HL-60/S4 (cell line): ENCODE results near the gene NELFE.
"Not testable (repeated sequence)": the region's sequence is repeated elsewhere in the genome, so short reads cannot be mapped to it uniquely, and the experiment has no call there.

Experiments
- in situ Hi-C: fragments of 300-500 bp; cut with MboI; formaldehyde crosslinking; loops from 2 replicates; pipeline ENCODE4 v1.14.3; 2022; ENCODE audit warnings: low sequenced_read_pairs

The NELFE gene, protein sequence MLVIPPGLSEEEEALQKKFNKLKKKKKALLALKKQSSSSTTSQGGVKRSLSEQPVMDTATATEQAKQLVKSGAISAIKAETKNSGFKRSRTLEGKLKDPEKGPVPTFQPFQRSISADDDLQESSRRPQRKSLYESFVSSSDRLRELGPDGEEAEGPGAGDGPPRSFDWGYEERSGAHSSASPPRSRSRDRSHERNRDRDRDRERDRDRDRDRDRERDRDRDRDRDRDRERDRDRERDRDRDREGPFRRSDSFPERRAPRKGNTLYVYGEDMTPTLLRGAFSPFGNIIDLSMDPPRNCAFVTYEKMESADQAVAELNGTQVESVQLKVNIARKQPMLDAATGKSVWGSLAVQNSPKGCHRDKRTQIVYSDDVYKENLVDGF

DNA sequence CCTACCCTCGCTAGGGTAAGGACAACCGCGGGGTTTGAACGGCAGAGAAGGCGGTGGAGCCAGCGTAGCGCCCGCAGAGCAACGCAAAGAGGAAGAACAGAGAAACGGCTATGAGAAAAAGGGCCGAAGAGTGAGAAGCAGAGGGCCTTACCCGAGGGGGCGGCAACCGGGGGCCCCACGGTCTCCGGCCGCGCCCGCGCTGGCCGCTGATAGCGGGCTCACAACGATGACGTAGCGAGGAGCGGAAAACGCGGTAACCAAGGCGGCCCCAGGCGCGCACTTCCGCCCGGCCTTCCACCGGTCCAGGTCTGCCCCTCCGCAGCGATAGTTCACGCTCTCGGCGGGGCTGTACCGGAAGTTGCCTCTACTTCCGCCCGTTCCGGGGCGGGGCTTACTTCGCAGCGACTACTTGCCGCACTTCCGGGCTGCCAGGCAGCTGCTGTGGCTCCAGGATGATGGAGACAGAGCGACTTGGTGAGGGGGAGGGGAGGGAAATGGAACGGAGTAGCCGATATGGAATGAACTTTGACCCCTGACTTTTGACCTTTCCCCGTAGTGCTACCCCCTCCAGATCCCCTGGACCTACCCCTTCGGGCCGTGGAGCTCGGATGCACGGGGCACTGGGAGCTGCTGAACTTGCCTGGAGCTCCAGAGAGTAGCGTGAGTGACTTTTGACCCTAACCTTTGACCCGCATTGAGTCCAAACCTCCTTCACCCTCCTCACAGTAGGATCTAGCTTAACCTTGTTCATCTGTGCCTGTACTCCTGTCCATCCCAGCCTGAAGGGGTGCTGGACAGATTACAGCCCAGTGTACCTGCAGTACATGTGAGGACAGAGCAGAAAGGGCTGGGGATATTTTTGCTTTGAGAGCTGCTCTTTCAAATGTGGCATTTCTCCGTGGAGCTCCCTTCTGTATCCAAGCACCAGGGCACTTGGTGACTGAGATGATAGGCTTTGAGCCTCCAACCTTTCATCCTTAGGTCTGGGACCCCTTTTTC is at the start of gene NELFE, which contains the start of gene SKIC2:
NELFE (minus strand) TSS at position 231 of the 999 bp plus-strand sequence. CDS start 525 bp downstream, outside the sequence.
SKIC2 (plus strand) TSS at position 435 of the 999 bp plus-strand sequence; CDS start at position 453, 18 bp downstream.
- in situ Hi-C loops, result no loop called here

GRCh38 chr6:32008037-32008436 is 49.3 kb upstream of the NELFE start:
- in situ Hi-C loops, result not testable (repeated sequence)

GRCh38 chr6:32007086-32007485 is 48.3 kb upstream of the NELFE start:
- in situ Hi-C loops, result not testable (repeated sequence)

- in situ Hi-C loops, result not testable (repeated sequence)
These were observed 47.3 kb upstream of the NELFE start for GRCh38 chr6:32005991-32006529.

DNA sequence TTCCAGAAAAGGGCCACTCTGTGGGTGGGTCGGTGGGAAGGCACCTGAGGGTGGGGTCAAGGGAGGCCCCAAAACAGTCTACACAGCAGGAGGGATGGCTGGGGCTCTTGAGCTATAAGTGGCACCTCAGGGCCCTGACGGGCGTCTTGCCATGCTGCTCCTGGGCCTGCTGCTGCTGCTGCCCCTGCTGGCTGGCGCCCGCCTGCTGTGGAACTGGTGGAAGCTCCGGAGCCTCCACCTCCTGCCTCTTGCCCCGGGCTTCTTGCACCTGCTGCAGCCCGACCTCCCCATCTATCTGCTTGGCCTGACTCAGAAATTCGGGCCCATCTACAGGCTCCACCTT is 46.7 kb upstream of the NELFE start:
- in situ Hi-C loops, result not testable (repeated sequence)

GRCh38 chr6:32004864-32005537 is 46.2 kb upstream of the NELFE start:
- in situ Hi-C loops, result not testable (repeated sequence)

DNA sequence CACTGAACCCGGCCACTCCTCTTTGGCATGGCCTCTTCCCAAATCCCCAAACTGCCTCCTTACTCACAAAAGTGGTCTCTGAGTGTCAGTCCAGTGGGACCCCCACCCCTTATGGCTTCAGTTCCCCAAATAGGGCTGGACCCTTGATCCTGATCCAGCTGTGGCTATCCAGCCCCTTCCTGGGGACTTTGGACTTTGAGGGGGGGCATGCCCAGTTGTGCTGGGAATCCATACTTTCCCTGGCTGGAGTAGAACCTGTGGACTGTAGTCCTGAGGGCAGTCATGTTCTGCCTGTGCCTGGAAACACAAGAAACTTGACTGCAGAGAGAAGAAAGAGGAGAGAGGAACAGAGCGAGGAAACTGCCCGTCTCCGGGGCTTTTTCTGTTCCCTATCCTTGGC is 45.6 kb upstream of the NELFE start:
- in situ Hi-C loops, result not testable (repeated sequence)

DNA sequence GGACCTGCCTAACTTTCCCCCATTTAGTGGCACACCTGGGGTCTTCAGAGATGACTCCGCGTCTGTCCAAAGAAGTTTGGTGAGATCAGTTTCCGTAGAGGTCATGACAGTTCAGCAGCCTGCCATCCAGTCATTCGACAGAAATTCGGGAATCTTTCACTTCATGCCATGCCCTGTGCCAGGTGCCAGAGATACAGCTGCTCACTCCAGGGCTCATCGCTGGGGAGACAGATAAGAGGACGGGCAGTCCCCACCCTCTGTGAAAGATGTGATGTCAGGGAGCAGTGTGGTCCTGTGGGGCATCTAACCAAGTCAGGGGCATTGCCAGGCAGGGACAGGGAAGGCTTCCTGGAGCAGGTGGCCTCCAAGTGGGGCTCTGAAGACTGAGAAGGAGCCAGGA is 44.5 kb upstream of the NELFE start:
- in situ Hi-C loops, result not testable (repeated sequence)

DNA sequence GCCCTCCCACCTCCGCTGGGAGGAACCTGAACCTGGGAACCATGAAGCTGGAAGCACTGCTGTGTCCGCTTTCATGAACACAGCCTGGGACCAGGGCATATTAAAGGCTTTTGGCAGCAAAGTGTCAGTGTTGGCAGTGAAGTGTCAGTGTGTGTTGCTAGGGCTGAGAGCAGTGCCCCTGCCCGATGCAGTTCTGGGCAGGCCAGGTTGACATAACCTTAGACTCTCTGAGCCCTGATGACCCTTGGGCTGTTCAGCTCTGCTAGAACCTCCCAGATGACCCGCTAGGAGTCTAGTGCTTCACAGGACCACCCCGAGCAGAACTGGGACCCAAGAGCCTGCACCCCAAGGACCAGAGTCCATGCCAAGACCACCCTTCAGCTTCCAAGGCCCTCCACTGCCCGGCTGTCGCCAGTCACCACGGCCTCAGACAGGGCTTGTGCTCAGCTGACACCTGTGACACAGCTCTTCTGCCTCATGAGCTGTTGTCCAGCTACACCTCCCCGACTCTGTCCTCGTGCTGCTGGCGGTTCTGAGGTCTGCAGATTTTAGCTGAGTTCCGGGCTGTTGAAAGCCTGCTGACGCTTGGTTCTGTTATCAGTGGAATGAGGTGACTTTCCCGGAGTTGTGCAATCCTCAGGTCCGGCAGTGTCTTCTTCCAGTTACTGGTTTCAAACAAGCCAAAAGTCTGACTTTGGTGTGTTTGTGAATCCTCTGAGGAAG is 43.9 kb upstream of the NELFE start:
- in situ Hi-C loops, result not testable (repeated sequence)

DNA sequence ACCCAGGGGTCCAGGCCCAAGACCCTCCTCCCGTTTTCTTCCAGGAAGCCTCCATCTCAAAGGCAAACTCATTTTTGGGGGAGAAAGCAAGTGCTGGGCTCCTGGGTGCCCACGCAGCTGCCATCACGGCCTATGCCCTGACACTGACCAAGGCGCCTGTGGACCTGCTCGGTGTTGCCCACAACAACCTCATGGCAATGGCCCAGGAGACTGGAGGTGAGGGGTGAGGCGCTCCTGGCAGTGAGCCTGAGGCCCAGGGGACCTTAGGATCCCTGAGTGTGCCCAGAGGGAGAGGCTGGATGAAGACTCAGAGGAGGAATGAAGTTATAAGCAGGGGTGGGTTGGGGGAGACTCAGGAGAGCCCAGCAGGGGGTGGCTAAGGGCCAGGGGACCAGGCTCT is 37.6 kb upstream of the NELFE start:
- in situ Hi-C loops, result not testable (repeated sequence)

DNA sequence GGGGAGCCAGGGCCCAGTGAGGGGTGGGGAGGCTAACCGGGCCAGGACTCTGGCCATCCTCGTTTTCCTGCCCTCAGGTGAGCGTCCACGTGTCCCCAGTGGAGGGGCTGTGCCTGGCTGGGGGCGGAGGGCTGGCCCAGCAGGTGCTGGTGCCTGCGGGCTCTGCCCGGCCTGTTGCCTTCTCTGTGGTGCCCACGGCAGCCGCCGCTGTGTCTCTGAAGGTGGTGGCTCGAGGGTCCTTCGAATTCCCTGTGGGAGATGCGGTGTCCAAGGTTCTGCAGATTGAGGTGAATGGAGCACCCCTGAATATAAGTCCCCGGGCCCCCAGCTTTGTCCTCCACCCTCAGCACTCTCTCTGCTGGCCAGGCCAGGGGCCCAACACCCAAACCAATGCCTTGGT is 35.6 kb upstream of the NELFE start:
- in situ Hi-C loops, result not testable (repeated sequence)

DNA sequence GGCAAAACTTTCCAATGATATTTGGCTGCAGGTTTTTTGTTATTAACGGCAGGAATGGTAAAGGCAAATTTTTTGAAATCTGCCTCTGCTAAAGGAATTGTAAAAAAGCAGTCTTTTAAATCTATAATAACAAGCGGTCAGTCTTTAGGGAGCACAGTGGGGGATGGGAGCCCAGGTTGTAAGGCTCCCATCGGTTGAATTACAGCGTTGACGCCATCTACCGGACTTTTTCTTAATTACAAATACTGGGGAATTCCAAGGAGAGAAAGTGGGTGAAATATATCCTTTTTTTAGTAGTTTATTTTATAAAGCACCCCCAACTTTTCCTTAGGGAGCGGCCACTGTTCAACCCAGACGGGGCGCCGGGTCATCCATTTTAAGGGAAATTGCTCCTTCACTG is 30.6 kb upstream of the NELFE start:
- in situ Hi-C loops, result not testable (repeated sequence)

DNA sequence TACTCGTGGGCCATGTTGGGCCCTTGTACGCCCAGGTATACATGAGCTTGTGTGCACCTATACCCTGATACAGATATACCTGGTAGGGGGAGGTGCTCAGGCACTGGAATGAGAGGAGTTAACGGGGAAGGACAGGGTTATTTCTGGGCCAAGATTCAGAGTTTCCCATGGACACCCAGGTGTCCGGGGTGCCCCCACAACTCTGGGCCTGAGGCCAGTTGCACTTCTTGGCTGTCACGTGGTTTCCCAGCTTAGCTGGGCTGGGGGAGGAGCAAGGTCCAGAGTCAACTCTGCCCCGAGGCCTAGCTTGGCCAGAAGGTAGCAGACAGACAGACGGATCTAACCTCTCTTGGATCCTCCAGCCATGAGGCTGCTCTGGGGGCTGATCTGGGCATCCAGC is 23.0 kb upstream of the NELFE start, which contains the start of gene C4A:
C4A (plus strand) TSS at position 314 of the 400 bp plus-strand sequence; CDS start at position 365, 51 bp downstream.
- in situ Hi-C loops, result not testable (repeated sequence)

DNA sequence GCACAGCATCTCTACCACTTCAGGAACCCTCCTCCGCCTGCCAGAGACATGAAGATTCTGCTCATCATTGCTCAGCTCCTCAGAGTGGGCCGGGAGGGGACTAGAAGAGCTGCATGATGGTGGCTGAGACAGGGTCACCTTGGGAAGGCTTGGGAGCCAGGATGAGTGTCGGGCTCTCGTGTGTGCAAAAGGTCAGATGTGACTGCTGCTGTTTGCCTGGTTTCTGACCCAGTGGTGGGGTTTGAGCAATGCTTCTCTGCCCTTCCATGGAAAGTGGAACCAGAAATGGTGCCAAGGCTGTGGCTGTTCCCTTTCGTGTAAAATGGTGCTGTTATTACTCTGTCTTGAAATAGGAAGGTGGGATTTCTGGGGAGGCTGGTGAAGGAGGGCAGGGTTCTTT is 22.2 kb upstream of the NELFE start:
- in situ Hi-C loops, result not testable (repeated sequence)

- in situ Hi-C loops, result not testable (repeated sequence)
These were observed 21.6 kb upstream of the NELFE start for GRCh38 chr6:31980195-31980876.

GRCh38 chr6:31979238-31979898 is 20.6 kb upstream of the NELFE start:
- in situ Hi-C loops, result no loop called here

DNA sequence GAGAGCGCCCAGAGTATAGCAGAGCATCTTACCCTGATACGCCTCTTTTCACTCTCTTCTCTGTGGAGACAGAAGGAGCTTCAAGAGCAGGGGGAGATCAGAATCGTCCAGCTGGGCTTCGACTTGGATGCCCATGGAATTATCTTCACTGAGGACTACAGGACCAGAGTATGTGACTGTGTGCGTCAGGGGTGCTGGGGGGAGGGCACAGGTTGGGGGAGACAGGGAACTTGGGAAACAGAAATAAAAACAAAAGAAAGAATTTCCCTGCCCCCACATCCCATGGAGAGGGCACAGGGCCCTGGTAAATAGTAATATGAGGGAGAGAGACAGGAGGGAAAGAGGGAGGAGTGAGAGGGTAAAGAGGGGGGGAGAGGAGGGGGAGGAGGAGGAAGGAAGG is 20.1 kb upstream of the NELFE start:
- in situ Hi-C loops, result no loop called here

GRCh38 chr6:31977816-31978431 is 19.2 kb upstream of the NELFE start:
- in situ Hi-C loops, result no loop called here
